Aorta (tissue), 5 donors: ENCODE data around the gene CCL23. TPM values are rescaled to one million over a fixed set of nuclear protein-coding genes. Genes with fewer than 3 reads are reported as not detected.
"Not testable (repeated sequence)": the region's sequence is repeated elsewhere in the genome, so short reads cannot be mapped to it uniquely, and the experiment has no call there.

Experiments
- ATAC-seq: fragments of 200-7000 bp; cut with Tn5 transposase; one replicate; pipeline ENCODE4 v1.9.1; 2022; ENCODE audit warnings: moderate library complexity; ENCODE audit not compliant: low FRiP score
- DNase-seq, 2 donors: peaks; one replicate each; pipeline ENCODE4 v3.0.0-alpha.2; 2020
- H3K27ac ChIP-seq, 2 donors: one replicate each; pipeline ENCODE4 v1.5.1; 2013; ENCODE audit warnings: low read length in 2 of 2, mild to moderate bottlenecking in 2 of 2, moderate library complexity in 2 of 2, control low read depth in 1 of 2, inconsistent platforms in 1 of 2, low read depth in 1 of 2
- H3K27me3 ChIP-seq, 2 donors: one replicate each; pipeline ENCODE4 v1.6.1; 2013; ENCODE audit warnings: control low read depth in 1 of 2, low read length in 1 of 2, mild to moderate bottlenecking in 1 of 2, moderate library complexity in 1 of 2; ENCODE audit not compliant: insufficient read depth in 2 of 2, control insufficient read depth in 1 of 2
- H3K36me3 ChIP-seq, 2 donors: one replicate each; pipeline ENCODE4 v1.6.1; 2013; ENCODE audit warnings: control low read depth in 1 of 2, low read length in 1 of 2, mild to moderate bottlenecking in 1 of 2; ENCODE audit not compliant: insufficient read depth in 2 of 2, control insufficient read depth in 1 of 2
- H3K4me1 ChIP-seq, 2 donors: one replicate each; pipeline ENCODE4 v1.6.1; 2013; ENCODE audit warnings: low read length in 2 of 2, control low read depth in 1 of 2, mild to moderate bottlenecking in 1 of 2, moderate library complexity in 1 of 2; ENCODE audit not compliant: insufficient read depth in 2 of 2, control insufficient read depth in 1 of 2
- H3K4me3 ChIP-seq, 2 donors: one replicate each; pipeline ENCODE4 v1.5.1; 2013; ENCODE audit warnings: low read length in 2 of 2, control low read depth in 1 of 2, mild to moderate bottlenecking in 1 of 2
- H3K9me3 ChIP-seq: one replicate; pipeline ENCODE4 v1.6.1; 2013; ENCODE audit warnings: mild to moderate bottlenecking, low read length; ENCODE audit not compliant: control insufficient read depth
- WGBS, 2 donors: extraction: QIAGEN DNeasy Blood & Tissue Kit; methylation state at CpG; one replicate each; pipeline ENCODE4 v1.1.7; 2013; 5-methylcytosine and 5-hydroxymethylcytosine counted together
- intact Hi-C, 2 donors: fragments of 100-400 bp; cut with DNase I; formaldehyde crosslinking; loops; one replicate each; pipeline versions ENCODE4 v1.14.2 to v1.15.0; 2022
- polyA plus RNA-seq, 2 donors: library from polyadenylated mRNA; stranded (reverse); fragments of 200-250 nt; gene quantifications; one replicate each; pipeline ENCODE4 v1.2.3, GENCODE V29; 2013
- total RNA-seq, 2 donors: library from RNA; stranded (reverse); fragmentation: NEBNext Ultra II Directional; extraction: Animal tissue kit (Norgen Biotek cat#: 25700); gene quantifications; one replicate each; pipeline ENCODE4 v1.2.1, GENCODE V29; 2021
- donor health status: healthy with polysubstance abuse.
- donor health status: Bipolar disorder and iron deficiency.
- donor health status: DM: no; HTN: no; CAD: no.
- donor health status: DM: no; HTN: no; CAD: no.
- donor health status: DM: yes; HTN: yes; CAD: no.

Gene CCL23
- total and polyA plus RNA-seq, 4 donors, result 5.6 to 8.6 TPM; not detected in 2

- no peak for ATAC-seq
- H3K4me1 ChIP-seq, result no peaks in the 10 kb centered on the region
- WGBS, 2 donors, result 46 to 50% methylated on average over 6 of the region's 6 CpGs
- H3K4me3 ChIP-seq, result no peak overlapping the region
- H3K36me3 ChIP-seq, result no peaks in the 10 kb centered on the region
- DNase-seq, result no peak
- no peak overlapping the region for H3K27ac ChIP-seq
- no peaks in the 10 kb centered on the region for H3K27me3 ChIP-seq
- no peaks in the 10 kb centered on the region for H3K9me3 ChIP-seq
- intact Hi-C loops, result loop anchor here in 1 of 2 donors (10.0 kb wide), 1 partner anchor 46 kb away; no protein-coding TSS in a partner anchor
These were observed 17.1 kb downstream of the CCL23 start for GRCh38 chr17:36000732-36001109.

GRCh38 chr17:35998756-35999155 is 19.0 kb downstream of the CCL23 start:
- H3K4me1 ChIP-seq, result no peaks in the 10 kb centered on the region
- WGBS, 2 donors, result 79 to 88% methylated on average over 1 of the region's 1 CpG
- DNase-seq, result no peak
- H3K9me3 ChIP-seq, result no peaks in the 10 kb centered on the region
- H3K27me3 ChIP-seq, result no peaks in the 10 kb centered on the region
- H3K36me3 ChIP-seq, result no peaks in the 10 kb centered on the region
- intact Hi-C loops, result no loop called here
- ATAC-seq, result no peak
- no peak overlapping the region for H3K4me3 ChIP-seq
- no peak overlapping the region for H3K27ac ChIP-seq

DNA sequence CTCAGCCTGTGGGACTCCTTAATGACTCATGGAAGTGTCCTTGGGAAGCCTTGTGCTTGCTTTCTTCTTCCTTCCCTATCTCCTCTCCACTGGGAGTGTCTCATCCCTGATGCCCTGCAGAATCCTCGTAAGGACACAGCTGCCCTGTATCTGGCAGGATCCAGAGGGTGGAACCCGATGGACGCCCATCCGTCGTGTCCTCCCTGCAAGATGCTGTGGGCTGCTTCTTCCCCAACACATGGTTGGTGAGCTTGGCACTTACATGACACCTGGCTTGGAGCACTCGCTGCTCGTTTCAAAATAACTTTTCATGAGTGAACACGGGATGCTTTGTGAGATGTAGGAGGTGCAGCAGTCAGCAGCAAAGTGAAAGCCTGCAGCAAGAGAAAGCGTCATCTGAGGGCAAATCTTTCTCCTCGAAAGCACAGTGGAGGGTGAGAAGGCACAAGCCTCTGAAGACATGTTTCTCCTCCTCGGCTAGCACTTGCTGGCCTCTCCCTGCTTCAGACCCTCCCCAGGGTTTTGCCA is 19.7 kb downstream of the CCL23 start:
- ATAC-seq (no peak), DNase-seq (no peak)
- H3K9me3 ChIP-seq, result no peaks in the 10 kb centered on the region
- H3K27ac ChIP-seq, result no peak overlapping the region
- no peaks in the 10 kb centered on the region for H3K36me3 ChIP-seq
- H3K4me1 ChIP-seq, result no peaks in the 10 kb centered on the region
- H3K4me3 ChIP-seq, result no peak overlapping the region
- 69 to 73% methylated on average over 11 of the region's 11 CpGs for WGBS, 2 donors
- no peaks in the 10 kb centered on the region for H3K27me3 ChIP-seq
- intact Hi-C loops, result no loop called here

DNA sequence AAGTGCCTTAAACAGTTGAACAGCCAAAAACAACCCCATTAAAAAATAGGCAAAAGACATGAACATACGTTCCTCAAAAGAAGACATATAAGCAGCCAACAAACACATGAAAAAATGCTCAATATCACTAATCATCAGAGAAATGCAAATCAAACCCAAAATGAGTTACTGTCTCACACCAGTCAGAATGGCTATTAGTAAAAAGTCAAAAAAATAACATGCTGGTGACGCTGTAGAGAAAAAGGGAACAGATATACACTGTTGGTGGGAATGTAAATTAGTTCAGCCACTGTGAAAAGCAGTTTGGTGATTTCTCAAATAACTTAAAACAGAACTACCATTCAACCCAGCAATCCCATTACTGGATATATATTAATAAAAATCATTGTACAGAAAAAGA is 22.4 kb downstream of the CCL23 start:
- H3K4me3 ChIP-seq, H3K27ac ChIP-seq, H3K36me3 ChIP-seq, H3K27me3 ChIP-seq, H3K4me1 ChIP-seq, intact Hi-C loops, ATAC-seq, DNase-seq, H3K9me3 ChIP-seq: not testable (repeated sequence)
- 52 to 65% methylated on average over 2 of the region's 2 CpGs for WGBS, 2 donors

DNA sequence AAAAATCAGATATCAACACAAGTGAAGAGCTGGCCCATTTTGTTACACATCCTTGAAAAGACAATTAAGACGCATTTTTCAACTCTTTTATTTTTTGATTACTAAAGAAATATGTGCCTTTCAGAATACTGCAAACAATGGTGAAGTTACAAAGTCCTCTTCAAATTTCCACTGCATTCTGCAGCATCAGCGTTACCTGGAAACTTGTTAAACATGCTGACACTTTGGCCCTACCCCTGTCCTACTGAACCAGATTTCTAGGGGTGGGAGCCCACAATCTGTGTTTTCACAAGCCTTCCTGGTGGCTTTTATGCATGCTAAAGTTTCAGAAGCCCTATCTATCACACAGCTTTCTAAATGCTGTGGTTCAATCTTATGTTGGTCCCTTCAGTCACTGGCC is 26.7 kb downstream of the CCL23 start:
- H3K4me1 ChIP-seq, result no peaks in the 10 kb centered on the region
- H3K27ac ChIP-seq, result no peak overlapping the region
- no peaks in the 10 kb centered on the region for H3K27me3 ChIP-seq
- no peak overlapping the region for H3K4me3 ChIP-seq
- 81 to 89% methylated on average over 2 of the region's 2 CpGs for WGBS, 2 donors
- intact Hi-C loops, result no loop called here
- peaks cover 3% of the 10 kb centered on the region for H3K9me3 ChIP-seq
- DNase-seq, result no peak
- ATAC-seq, result no peak
- H3K36me3 ChIP-seq, result no peaks in the 10 kb centered on the region

- no peak overlapping the region for H3K27ac ChIP-seq
- intact Hi-C loops, result no loop called here
- H3K27me3 ChIP-seq, result peaks cover 0 to 3% of the 10 kb centered on the region in 2 donors
- H3K4me1 ChIP-seq, result no peaks in the 10 kb centered on the region
- no peak for DNase-seq
- H3K36me3 ChIP-seq, result no peaks in the 10 kb centered on the region
- no peak overlapping the region for H3K4me3 ChIP-seq
- H3K9me3 ChIP-seq, result peaks cover 3% of the 10 kb centered on the region
- no peak for ATAC-seq
These were observed 29.6 kb downstream of the CCL23 start for GRCh38 chr17:35988164-35988563.

- H3K4me1 ChIP-seq, result no peaks in the 10 kb centered on the region
- peaks cover 0 to 3% of the 10 kb centered on the region in 2 donors for H3K27me3 ChIP-seq
- H3K4me3 ChIP-seq, result no peak within 1 kb of the TSS
- WGBS, 2 donors, result 88 to 90% methylated on average over 1 of the region's 1 CpG
- intact Hi-C loops, result no loop called here
- H3K9me3 ChIP-seq, result peaks cover 3% of the 10 kb centered on the region
- no peaks in the 10 kb centered on the region for H3K36me3 ChIP-seq
- ATAC-seq (no peak), DNase-seq (no peak)
- no peak within 1 kb of the TSS for H3K27ac ChIP-seq
These were observed 31.1 kb downstream of the CCL23 start, which contains the start of gene CCL14 for GRCh38 chr17:35986643-35987042. TSS of gene CCL14 (minus strand) at chr17:35986729. CDS start at chr17:35986649, 80 bp downstream.

DNA sequence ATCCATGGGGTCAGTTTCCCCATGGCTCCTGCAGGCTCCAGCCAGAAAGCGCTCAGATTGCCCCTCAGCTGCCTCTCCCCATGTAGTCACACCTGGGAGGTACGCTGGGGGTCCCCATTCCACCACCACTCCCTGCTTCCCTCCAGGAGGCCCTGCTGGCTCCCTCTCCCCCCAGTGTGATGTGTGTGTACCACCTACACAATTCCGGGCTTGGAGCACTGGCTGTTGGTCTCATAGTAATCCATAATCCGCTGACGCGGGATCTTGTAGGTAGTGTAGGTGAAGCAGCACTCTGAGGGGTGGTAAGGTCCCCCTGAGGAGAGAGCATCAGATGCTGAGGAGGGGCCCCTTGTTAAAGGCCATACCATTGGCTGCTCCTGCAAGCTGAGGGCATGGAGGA is 33.6 kb downstream of the CCL23 start:
- ATAC-seq, result no peak
- Histone ChIP-seq H3K9me3 (no peaks in the 10 kb centered on the region), H3K27me3 (peaks cover 0 to 3% of the 10 kb centered on the region in 2 donors), H3K4me1 (no peaks in the 10 kb centered on the region), H3K4me3 (no peak overlapping the region), H3K36me3 (no peaks in the 10 kb centered on the region), H3K27ac (no peak overlapping the region)
- 92 to 93% methylated on average over 6 of the region's 6 CpGs for WGBS, 2 donors
- intact Hi-C loops, result no loop called here
- no peak for DNase-seq

- DNase-seq (no peak), ATAC-seq (no peak)
- H3K4me3 ChIP-seq, result no peak overlapping the region
- H3K27me3 ChIP-seq, result peaks cover 0 to 3% of the 10 kb centered on the region in 2 donors
- no peaks in the 10 kb centered on the region for H3K4me1 ChIP-seq
- intact Hi-C loops, result no loop called here
- H3K36me3 ChIP-seq, result no peaks in the 10 kb centered on the region
- 84 to 86% methylated on average over 3 of the region's 3 CpGs for WGBS, 2 donors
- H3K27ac ChIP-seq, result no peak overlapping the region
- H3K9me3 ChIP-seq, result no peaks in the 10 kb centered on the region
These were observed 35.2 kb downstream of the CCL23 start for GRCh38 chr17:35982409-35983191.
